Esophagus squamous epithelium (tissue), 4 donors: ENCODE results near the gene KMT2C.
"Not testable (repeated sequence)": the region's sequence is repeated elsewhere in the genome, so short reads cannot be mapped to it uniquely, and the experiment has no call there.

Experiments
- POLR2A ChIP-seq, 4 donors: fragments of 450-650 bp; IDR thresholded peaks; one replicate each; pipeline ENCODE4 v1.6.1; 2017; ENCODE audit warnings: antibody characterized with exemption in 4 of 4, mild to moderate bottlenecking in 4 of 4, moderate library complexity in 3 of 4
- TF ChIP-seq, protein P1 (sequence below), 6 experiments: fragments of 450-650 bp in 4 of 6; fragments of 200-600 bp in 2 of 6; sonication (generic) in 2 of 6; IDR thresholded peaks; one replicate each; pipeline ENCODE4 v1.5.1; 2016 to 2019; ENCODE audit warnings: antibody characterized with exemption in 6 of 6, mild to moderate bottlenecking in 4 of 6, moderate library complexity in 4 of 6

GRCh38 chr7:152277687-152278086, 158.1 kb downstream of the KMT2C start:
- TF ChIP-seq, protein P1, sequence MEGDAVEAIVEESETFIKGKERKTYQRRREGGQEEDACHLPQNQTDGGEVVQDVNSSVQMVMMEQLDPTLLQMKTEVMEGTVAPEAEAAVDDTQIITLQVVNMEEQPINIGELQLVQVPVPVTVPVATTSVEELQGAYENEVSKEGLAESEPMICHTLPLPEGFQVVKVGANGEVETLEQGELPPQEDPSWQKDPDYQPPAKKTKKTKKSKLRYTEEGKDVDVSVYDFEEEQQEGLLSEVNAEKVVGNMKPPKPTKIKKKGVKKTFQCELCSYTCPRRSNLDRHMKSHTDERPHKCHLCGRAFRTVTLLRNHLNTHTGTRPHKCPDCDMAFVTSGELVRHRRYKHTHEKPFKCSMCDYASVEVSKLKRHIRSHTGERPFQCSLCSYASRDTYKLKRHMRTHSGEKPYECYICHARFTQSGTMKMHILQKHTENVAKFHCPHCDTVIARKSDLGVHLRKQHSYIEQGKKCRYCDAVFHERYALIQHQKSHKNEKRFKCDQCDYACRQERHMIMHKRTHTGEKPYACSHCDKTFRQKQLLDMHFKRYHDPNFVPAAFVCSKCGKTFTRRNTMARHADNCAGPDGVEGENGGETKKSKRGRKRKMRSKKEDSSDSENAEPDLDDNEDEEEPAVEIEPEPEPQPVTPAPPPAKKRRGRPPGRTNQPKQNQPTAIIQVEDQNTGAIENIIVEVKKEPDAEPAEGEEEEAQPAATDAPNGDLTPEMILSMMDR (IDR thresholded peaks at IDR 0.05) = not testable (repeated sequence)
- TF ChIP-seq POLR2A (IDR thresholded peaks at IDR 0.05) = not testable (repeated sequence)
